ENCODE results near the gene LRRC75A.
A peak's percentile ranks its signal among the peaks of the same experiment; 100 is the strongest.

LRRC75A gene

DNA sequence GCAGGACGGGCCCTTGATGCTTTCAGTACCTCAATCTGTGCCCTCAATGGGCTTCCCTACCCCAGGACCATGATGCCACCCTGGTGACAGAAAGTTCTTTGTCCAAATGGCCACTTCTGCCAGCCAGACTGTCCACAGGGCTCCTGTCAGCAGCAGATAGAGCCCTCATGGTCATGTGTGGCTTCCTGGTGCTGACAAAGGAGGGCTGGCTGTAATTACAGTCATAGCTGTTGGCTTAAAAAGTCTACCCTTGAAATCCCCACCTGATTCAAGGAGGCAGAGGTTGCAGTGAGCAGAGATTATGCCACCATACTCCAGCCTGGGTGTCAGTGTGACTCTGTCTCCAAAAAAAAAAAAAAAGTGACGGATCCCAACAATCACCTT lies 73.3 kb downstream of the LRRC75A start:
- in situ Hi-C loops (cut with HindIII; ENCODE audit: low pct_ligation_motif_present, low sequenced_read_pairs) = no loop called here
- no peak for DNase-seq
- H3K36me3 ChIP-seq (replicated peaks) = peaks cover 35% of the 10 kb centered on the region
- H3K4me3 ChIP-seq (ENCODE audit: low read depth, low read length) = no peak overlapping the region
- no peak for TF ChIP-seq CTCF (IDR thresholded peaks at IDR 0.05; ENCODE audit: low read depth, low read length, missing control alignments)
- no peaks in the 10 kb centered on the region for H3K27me3 ChIP-seq (replicated peaks)
- H3K27ac ChIP-seq = peak overlapping the region; percentile 91

DNA sequence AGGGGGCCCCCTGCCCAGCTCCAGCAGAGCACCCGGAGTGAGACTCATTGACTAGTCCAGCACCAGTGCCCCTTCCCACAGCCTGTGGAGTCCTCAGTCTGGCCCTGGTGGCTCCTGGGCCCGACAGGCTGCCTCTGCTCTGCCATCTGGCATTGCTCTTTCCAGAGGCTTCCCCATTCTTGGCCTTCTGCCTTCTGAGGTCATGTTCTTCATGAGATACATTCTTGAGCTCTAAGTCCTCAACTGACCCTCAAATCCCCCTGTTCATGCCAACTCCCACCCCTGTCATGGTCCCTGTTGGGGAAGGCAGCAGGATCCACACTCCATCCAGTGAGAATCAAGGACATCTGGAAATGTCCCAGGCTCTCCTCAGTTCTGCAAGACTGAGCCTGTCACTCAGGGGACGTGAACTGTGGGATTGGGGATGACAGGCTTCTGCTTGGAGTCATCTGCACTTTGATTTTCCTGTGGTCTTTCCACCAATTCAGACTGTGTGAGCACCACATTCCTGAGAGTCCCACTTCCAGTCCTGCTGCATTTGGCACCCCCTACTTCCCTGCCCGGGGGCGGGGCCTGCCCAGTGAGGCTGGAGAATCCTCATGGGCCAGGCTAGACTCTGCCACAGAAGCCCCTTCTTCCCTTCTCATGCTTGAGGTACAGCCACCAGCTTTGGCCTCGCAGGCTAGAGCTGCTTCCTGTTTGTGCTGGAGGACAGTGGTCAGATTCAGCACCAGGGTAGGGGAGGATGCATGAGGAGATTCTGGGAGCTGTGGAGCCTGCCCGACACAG lies 73.9 kb downstream of the LRRC75A start:
- no peak overlapping the region for H3K4me3 ChIP-seq (ENCODE audit: low read depth, low read length)
- DNase-seq = no peak
- H3K27me3 ChIP-seq (replicated peaks) = no peaks in the 10 kb centered on the region
- peaks cover 30% of the 10 kb centered on the region for H3K36me3 ChIP-seq (replicated peaks)
- TF ChIP-seq CTCF (IDR thresholded peaks at IDR 0.05; ENCODE audit: low read depth, low read length, missing control alignments) = no peak
- in situ Hi-C loops (cut with HindIII; ENCODE audit: low pct_ligation_motif_present, low sequenced_read_pairs) = no loop called here
- peak overlapping the region; percentile 91 for H3K27ac ChIP-seq

- in situ Hi-C loops (cut with HindIII; ENCODE audit: low pct_ligation_motif_present, low sequenced_read_pairs) = no loop called here
- Histone ChIP-seq H3K36me3 (replicated peaks) (peaks cover 23% of the 10 kb centered on the region), H3K4me3 (ENCODE audit: low read depth, low read length) (no peak overlapping the region), H3K27ac (no peak overlapping the region), H3K27me3 (replicated peaks) (no peaks in the 10 kb centered on the region)
- TF ChIP-seq CTCF (IDR thresholded peaks at IDR 0.05; ENCODE audit: low read depth, low read length, missing control alignments) = no peak
- no peak for DNase-seq
Measured at GRCh38 chr17:16417399-16417798, 74.6 kb downstream of the LRRC75A start.

DNA sequence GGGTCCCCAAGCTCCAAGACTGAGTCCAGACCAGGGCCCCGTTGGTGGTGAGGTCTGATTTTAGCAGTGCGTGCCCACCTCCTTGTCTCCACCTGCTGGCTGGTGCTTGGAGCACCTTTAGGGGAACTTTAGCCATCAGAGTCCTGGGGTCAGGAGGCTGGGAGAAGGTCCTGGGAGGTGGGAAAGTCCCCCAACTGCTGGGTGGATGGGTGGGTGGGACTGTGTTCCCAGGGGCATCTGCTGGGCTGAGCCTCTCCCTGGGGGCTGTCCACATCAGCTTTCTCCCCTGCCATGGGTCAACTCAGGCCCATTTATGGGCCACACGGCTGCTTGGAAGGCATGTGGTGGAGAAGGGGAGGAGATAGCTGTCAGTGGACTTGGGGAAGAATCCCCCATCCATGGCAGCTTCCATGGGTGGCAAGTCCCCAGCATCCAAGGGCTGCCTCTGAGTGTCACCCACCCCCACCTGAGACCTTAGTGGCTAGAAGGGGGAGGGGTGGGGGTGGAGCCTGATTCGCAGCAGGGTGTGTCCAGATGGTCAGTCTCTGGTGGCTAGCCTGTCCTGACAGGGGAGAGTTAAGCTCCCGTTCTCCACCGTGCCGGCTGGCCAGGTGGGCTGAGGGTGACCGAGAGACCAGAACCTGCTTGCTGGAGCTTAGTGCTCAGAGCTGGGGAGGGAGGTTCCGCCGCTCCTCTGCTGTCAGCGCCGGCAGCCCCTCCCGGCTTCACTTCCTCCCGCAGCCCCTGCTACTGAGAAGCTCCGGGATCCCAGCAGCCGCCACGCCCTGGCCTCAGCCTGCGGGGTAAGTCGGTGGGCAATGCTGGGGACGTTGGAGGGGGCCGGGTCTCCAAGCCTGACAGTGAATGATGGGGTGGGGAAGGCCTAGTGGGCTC lies 76.7 kb downstream of the LRRC75A start, which contains the start of gene TRPV2:
Gene TRPV2 (plus strand): TSS at position 541 of the 894 bp plus-strand sequence. CDS start 2,098 bp downstream, outside the sequence.
- DNase-seq = no peak
- Histone ChIP-seq H3K27me3 (replicated peaks) (no peaks in the 10 kb centered on the region), H3K36me3 (replicated peaks) (peaks cover 18% of the 10 kb centered on the region), H3K4me3 (ENCODE audit: low read depth, low read length) (peak within 1 kb of the TSS; percentile 71), H3K27ac (peak within 1 kb of the TSS; percentile 88)
- in situ Hi-C loops (cut with HindIII; ENCODE audit: low pct_ligation_motif_present, low sequenced_read_pairs) = no loop called here
- TF ChIP-seq CTCF (IDR thresholded peaks at IDR 0.05; ENCODE audit: low read depth, low read length, missing control alignments) = peak; percentile 52

DNA sequence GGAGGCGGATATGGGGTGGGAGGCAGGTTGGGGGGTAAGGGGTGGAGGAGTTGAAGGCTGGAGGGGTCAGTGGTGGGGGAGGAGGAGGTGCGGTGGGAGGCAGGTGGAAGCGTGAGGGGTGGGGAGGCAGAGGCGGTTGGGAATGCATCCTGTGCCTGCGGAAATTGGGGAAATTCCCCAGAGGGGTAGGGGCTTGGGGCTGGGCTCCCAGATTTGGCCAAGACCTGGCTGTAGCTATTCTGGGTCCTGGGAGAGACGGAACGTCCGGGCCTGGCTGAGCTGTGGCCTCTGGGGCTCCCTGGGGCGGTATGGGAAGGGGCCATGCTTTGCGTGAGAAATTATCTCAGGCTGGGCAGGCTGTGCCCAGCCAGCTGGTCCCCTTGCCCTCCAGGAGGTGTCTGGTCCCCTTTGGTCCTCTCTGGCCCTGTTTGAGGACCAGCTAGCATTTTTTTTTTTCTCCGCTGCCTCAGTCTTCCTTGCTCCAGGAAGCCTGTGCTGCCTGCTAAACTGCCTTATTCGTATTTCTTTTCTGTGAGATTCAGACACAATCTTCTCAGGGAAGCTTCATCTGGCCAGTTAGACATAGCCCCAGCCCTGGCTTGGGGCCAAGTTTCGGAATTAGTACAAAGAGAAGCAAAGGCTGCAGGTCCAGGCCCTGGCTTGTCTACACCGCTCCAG lies 83.9 kb downstream of the LRRC75A start:
- TF ChIP-seq CTCF (IDR thresholded peaks at IDR 0.05; ENCODE audit: low read depth, low read length, missing control alignments) = no peak
- in situ Hi-C loops (cut with HindIII; ENCODE audit: low pct_ligation_motif_present, low sequenced_read_pairs) = no loop called here
- Histone ChIP-seq H3K36me3 (replicated peaks) (no peaks in the 10 kb centered on the region), H3K4me3 (ENCODE audit: low read depth, low read length) (no peak overlapping the region), H3K27ac (no peak overlapping the region), H3K27me3 (replicated peaks) (no peaks in the 10 kb centered on the region)
- peak; percentile 52 for DNase-seq

Measured in brain microvascular endothelial cell (primary cell).